DMS 273 (cell line): ENCODE measurements around the gene HCN3.
"Not testable (repeated sequence)": the region's sequence is repeated elsewhere in the genome, so short reads cannot be mapped to it uniquely, and the experiment has no call there.

Experiments
- DNase-seq: peaks from one replicate; lab custom pipeline; 2025; ENCODE audit not compliant: unreplicated experiment; lab: John Stamatoyannopoulos, UW

The HCN3 gene

DNA sequence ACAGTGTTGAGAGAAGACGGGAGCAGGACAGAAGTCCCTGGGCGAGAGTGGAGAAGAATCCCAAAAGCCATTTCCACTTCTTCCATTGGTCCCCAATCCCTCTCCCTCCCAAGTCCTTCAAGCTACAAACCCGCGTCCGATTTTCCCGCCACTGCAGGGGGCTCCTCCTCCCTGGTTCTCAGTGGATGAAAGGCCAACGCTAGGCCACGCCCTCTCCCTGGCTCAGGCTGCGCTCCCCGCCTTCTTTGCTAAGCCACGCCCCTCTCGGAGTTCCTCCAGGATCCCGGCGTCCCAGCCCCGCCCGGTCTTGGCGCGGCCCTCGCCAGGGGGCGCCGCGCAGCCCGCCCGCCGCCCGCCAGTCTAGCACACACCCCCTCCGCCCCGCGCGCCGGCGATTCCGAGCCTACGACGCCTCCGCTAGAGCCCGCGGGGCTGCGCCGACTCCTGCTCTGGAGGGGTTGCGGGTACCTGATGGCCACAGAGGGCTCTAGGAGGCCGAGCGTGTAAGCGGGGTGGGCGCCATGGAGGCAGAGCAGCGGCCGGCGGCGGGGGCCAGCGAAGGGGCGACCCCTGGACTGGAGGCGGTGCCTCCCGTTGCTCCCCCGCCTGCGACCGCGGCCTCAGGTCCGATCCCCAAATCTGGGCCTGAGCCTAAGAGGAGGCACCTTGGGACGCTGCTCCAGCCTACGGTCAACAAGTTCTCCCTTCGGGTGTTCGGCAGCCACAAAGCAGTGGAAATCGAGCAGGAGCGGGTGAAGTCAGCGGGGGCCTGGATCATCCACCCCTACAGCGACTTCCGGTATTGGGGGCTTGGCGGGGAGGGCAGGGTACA lies at the start of gene HCN3:
TSS of gene HCN3 (plus strand) at position 394 of the 832 bp plus-strand sequence. CDS start at position 522, 128 bp downstream.
- peak; percentile 99 for DNase-seq

DNA sequence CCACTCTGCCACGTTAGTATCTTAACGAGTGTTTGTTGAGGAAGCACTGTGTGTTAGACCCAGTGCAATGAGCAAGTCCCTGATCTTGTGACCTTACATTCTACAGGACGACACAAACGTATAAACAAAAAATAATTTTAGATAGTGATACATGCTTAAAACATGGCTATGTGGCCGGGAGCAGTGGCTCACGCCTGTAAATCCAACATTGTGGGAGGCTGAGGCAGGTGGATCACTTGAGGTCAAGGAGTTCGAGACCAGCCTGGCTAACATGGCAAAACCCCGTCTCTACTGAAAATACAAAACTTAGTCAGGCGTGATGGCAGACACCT lies 49.2 kb upstream of the HCN3 start:
- no peak for DNase-seq

DNA sequence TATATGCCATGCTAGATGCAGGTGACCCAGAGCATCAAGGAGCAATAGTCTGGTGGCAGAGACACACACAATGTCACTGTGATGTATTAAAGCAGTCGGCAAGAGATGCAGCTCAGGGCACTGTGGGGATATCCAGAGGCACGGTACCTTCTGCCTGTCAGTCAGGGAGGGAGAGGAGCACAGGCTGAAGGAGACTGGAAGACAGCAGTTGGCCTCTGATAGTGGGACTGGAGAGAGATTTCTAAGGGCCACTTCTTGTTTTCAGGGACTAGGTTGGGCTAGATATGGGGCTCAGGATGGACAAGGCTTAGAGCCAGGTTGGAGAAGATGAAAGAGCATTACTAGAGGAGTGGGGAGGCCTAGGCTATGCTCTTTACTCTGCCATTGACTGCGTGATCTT lies 46.0 kb upstream of the HCN3 start:
- DNase-seq, result not testable (repeated sequence)

GRCh38 chr1:155232001-155232978 lies 45.0 kb upstream of the HCN3 start:
- DNase-seq, result not testable (repeated sequence)

DNA sequence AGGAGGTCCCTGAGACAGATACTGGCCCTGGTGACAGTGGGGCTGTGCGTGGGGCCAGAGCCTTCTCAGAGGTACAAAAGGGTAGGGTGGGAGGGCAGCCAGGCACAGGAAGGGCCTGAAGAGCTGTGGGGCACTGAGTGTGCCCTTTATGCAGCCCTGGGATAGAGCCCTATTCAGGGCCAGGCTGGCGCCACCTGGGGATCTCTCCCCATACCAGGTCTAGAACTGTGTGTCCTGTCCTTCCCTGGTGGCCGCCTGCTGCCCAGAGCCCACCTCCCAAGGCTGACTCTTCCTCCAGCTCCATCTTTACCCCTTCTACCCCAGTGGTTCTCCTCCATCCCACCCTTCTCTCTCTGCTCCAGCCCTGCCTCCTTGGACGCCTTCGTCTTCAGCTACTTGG lies 43.8 kb upstream of the HCN3 start:
- not testable (repeated sequence) for DNase-seq

DNA sequence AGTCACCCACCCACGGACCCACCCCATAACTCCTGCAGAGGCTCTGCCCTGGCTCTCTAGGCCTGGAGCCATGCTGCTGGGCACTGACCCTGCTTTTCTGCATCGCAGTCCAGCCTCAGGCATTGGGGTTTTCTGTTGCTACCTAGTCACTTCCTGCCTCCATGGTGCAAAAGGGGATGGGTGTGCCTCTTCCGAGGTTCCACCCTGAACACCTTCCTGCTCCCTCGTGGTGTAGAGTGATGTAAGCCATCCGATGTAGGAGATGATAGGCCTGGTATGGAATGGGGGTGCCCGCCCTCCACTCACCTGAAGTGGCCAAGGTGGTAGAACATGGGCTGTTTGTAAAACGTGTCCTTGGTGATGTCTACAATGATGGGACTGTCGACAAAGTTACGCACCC lies 41.9 kb upstream of the HCN3 start:
- DNase-seq, result not testable (repeated sequence)

DNA sequence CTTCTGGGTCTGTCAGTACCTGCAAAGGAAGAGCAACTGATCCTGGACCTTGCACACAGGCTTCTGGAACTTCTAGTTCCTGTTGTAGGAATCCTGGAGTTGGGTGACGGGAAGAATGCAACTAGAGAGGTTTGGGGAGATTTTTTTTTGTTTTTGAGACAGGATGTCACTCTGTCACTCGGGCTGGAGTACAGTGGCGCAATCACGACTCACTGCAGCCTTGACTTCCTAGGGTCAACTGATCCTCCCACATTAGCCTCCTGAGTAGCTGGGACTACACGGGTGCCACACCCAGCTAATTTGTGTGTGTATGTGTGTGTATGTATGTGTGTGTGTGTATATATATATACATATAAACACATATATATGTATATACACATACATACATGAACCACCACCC lies 40.8 kb upstream of the HCN3 start:
- DNase-seq, result no peak

GRCh38 chr1:155241069-155241679 lies 36.1 kb upstream of the HCN3 start:
- DNase-seq, result peak; percentile 91

- DNase-seq, result no peak
Observed at GRCh38 chr1:155241841-155242264, 35.4 kb upstream of the HCN3 start.

DNA sequence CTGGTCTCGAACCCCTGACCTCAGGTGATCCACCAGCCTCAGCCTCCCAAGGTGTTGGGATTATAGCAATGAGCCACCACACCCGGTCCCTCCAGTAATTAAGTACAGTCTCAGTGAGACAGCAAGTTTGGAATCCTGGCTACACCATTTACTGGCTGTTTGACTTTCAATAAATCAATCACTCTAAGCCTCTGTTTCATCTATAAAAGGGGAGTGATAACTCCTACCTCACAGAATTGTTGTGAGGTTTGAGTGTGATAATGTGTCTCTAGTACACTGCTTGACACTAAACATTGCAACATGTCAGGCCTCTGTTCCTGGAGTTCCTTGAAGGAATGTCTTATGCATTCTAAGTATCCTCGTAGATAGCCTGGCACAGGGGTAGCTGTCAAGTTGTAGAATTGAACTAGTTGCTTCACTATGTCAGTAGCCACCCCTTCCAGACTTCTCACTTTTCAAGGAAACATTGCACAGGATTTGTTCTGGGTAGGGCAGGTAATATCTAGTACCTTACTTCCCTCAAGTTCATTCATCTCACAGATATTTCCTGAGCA lies 34.4 kb upstream of the HCN3 start:
- no peak for DNase-seq

DNA sequence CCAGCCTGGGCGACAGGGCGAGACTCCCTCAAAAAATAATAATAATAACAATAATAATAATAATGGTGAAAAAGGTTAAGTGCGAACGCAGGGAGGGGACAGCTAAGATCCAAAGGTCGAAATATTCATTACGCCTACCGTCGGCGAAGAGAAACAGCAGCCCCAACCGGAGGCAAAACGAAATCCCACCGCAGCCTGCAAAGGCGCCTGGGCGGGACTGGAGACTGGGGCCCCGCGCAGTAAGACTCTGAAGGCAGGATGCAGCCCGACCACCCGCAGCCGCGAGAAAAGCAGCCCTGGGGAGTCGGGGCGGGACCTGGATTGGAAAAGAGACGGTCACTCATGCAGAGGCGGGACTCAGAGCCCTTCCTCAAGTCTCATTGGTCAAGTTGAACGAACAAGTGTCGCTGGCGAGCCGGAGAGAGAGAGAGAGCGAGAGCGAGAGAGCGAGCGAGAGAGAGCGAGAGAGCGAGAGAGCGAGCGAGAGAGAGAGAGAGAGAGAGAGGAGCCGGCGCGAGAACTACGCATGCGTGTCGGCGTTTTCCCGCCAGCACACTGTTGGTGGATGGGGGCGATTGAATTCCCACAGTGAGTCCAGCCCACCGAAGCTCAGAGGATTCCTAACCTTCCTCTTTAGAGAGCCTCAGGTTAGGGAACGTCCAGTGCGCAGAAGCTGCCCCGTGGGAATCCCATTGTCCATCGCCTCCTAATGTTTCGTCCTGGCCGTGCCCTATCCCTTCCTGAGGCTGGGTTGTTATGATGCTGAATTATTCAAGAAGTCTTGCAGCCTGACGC lies 32.7 kb upstream of the HCN3 start:
- DNase-seq, result peak; percentile 100

- DNase-seq, result no peak
Observed at GRCh38 chr1:155245163-155245524, 32.1 kb upstream of the HCN3 start.

GRCh38 chr1:155246796-155247195 lies 30.5 kb upstream of the HCN3 start:
- DNase-seq, result not testable (repeated sequence)

GRCh38 chr1:155247667-155248553 lies 29.4 kb upstream of the HCN3 start:
- no peak for DNase-seq

- no peak for DNase-seq
Observed at GRCh38 chr1:155250246-155250632, 27.0 kb upstream of the HCN3 start.

DNA sequence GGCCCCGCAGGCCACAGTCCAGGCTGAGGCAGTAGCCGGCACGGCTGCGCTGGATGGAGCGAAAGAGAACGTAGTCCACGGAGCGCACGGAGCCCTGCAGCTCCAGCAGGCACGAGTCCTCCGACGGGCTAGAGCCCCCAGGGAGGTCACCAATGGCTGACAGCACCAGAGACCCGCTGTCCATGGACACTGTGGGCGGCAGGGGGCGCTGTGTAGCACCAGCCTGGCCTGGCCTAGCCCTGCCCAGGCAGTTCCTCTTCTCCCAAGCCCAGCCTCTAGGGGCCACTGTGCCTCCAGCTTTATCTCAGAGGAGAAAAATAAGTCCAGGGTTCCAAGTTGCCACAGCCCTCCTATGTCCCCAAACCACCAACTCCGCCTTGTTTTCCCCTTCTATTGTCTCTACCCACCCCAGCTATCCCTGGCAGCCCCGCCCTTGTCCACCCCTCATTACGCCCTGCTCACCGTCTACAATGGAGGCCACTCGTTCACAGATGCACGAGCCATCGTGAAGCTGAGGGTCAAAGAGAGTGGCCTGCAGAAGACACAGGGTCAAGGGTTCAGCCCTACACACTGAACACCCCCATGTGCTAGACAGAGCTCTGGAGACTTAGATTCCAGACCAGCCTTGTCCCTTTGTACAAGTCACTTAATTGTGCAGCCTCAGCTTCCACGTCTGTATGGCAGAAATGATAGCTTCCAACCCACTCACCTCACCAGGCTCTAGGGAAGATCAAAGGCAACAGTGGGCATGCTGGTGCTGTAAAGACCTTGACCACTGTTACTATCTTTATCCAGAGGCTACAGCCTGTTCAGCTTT lies 26.4 kb upstream of the HCN3 start:
- peak; percentile 97 for DNase-seq

GRCh38 chr1:155251566-155251965 lies 25.7 kb upstream of the HCN3 start:
- DNase-seq, result no peak

GRCh38 chr1:155253208-155253607 lies 24.1 kb upstream of the HCN3 start:
- no peak for DNase-seq

DNA sequence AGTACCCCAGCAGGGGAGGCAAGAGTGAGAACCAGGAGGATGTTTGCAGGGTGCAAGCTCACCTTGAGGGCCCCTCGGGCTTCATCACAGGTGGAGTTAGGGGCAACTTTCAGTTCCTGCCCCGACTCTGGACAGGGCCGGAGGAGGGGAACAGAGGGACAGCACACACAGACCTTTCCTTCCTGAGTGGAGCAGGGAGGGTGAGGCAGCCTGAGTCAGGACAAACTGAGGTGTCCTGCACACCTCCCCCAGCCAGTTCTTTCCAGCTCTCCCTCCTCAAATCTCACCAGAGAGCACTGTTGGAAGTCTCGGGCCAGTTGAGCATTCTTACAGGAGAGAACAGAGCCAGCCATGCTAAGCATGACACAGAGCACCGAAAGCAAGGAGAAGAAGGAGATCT lies 23.5 kb upstream of the HCN3 start:
- no peak for DNase-seq
